PC-9 (cell line): ENCODE measurements around the gene LGI4. TPM values are rescaled to one million over a fixed set of nuclear protein-coding genes. Genes with fewer than 3 reads are reported as not detected.

Experiments
- BruUV-seq: library from RNA; stranded (reverse); fragments of 400-500 nt; replicated peaks from 2 replicates; lab custom pipeline; 2021; lab: Mats Ljungman, UMichigan
- CTCF ChIA-PET: fragments of 300-600 bp; sonication (Branson Sonifier 250); formaldehyde crosslinking; loops from one replicate; lab custom pipeline; 2022; ENCODE audit warnings: antibody characterized with exemption; lab: Charles Lee
- POLR2A ChIA-PET: fragments of 300-600 bp; sonication (Branson Sonifier 250); formaldehyde crosslinking; loops from one replicate; lab custom pipeline; 2022; ENCODE audit warnings: antibody characterized with exemption; ENCODE audit not compliant: unreplicated experiment; lab: Charles Lee
- DNase-seq, 2 experiments: peaks; one replicate each; pipeline versions ENCODE4 v3.0.0 to v3.0.0-alpha.2; 2015 to 2022; ENCODE audit warnings: mixed read lengths in 1 of 2
- H2AFZ ChIP-seq: fragments of 200-600 bp; sonication (generic); 2 replicates; pipeline ENCODE4 v1.8.1; 2017; ENCODE audit warnings: antibody characterized with exemption
- H3F3A ChIP-seq: fragments of 200-600 bp; sonication (generic); 2 replicates; pipeline ENCODE4 v1.8.1; 2017; ENCODE audit warnings: antibody characterized with exemption, mild to moderate bottlenecking, low read depth; ENCODE audit not compliant: insufficient read depth
- H3K27ac ChIP-seq: fragments of 200-600 bp; sonication (generic); 2 replicates; pipeline ENCODE4 v1.6.1; 2016; ENCODE audit warnings: mixed run types
- H3K27me3 ChIP-seq: fragments of 200-600 bp; sonication (generic); 2 replicates; pipeline ENCODE4 v1.6.1; 2016; ENCODE audit warnings: low read depth, mixed run types; ENCODE audit not compliant: insufficient read depth
- H3K36me3 ChIP-seq: fragments of 200-600 bp; sonication (generic); 2 replicates; pipeline ENCODE4 v1.6.1; 2016; ENCODE audit warnings: low read depth, mixed run types
- H3K4me1 ChIP-seq: fragments of 200-600 bp; sonication (generic); replicated peaks from 2 replicates; pipeline ENCODE4 v1.6.1; 2016; ENCODE audit warnings: mixed run types; ENCODE audit not compliant: insufficient read depth
- H3K4me2 ChIP-seq: fragments of 200-600 bp; sonication (generic); 2 replicates; pipeline ENCODE4 v1.6.1; 2017; ENCODE audit warnings: mixed run types
- H3K4me3 ChIP-seq: fragments of 200-600 bp; sonication (generic); 2 replicates; pipeline ENCODE4 v1.6.1; 2016; ENCODE audit warnings: mixed run types
- H3K79me2 ChIP-seq: fragments of 200-600 bp; sonication (generic); 2 replicates; pipeline ENCODE4 v1.6.1; 2017; ENCODE audit warnings: low read depth, mixed run types
- H3K9me2 ChIP-seq: fragments of 200-600 bp; sonication (generic); 2 replicates; pipeline ENCODE4 v1.8.1; 2017; ENCODE audit warnings: mild to moderate bottlenecking; ENCODE audit not compliant: insufficient read depth
- H3K9me3 ChIP-seq: fragments of 200-600 bp; sonication (generic); 2 replicates; pipeline ENCODE4 v1.8.1; 2016; ENCODE audit warnings: low read depth; ENCODE audit not compliant: insufficient read depth
- H4K20me1 ChIP-seq: fragments of 200-600 bp; sonication (generic); 2 replicates; pipeline ENCODE4 v1.8.1; 2017; ENCODE audit not compliant: insufficient read depth
- CTCF ChIP-seq: fragments of 200-600 bp; sonication (generic); conservative IDR thresholded peaks from 2 replicates; pipeline ENCODE4 v1.6.1; 2017; ENCODE audit warnings: mixed run types, antibody characterized with exemption, mild to moderate bottlenecking, moderate library complexity
- EZH2 ChIP-seq: fragments of 200-600 bp; sonication (generic); IDR thresholded peaks from 2 replicates; pipeline ENCODE4 v1.8.0; 2017; ENCODE audit warnings: antibody characterized with exemption, low read depth
- intact Hi-C: fragments of 100-400 bp; cut with micrococcal nuclease; formaldehyde crosslinking; loops from one replicate; pipeline ENCODE4 v1.10.0; 2022; ENCODE audit not compliant: unreplicated experiment
- total RNA-seq: library from RNA; stranded (reverse); gene quantifications from 2 replicates; pipeline ENCODE4 v1.2.3, GENCODE V29; 2021

Gene LGI4
- total RNA-seq, 1 experiment from 2014 or later = 1.2 TPM

GRCh38 chr19:35115177-35115951 is 19.5 kb downstream of the LGI4 start, which contains the start of gene FXYD3:
TSS of gene FXYD3 (plus strand) at chr19:35115823. CDS start at chr19:35119377, 3,554 bp downstream.
- Histone ChIP-seq H3K27ac (peak within 1 kb of the TSS; percentile 71), H3K4me2 (peak within 1 kb of the TSS; percentile 99), H3K9me3 (no peaks in the 10 kb centered on the region), H3K36me3 (no peaks in the 10 kb centered on the region), H3K4me1 (peaks cover 55% of the 10 kb centered on the region), H3F3A (peaks cover 45% of the 10 kb centered on the region), H4K20me1 (no peaks in the 10 kb centered on the region), H3K4me3 (peak within 1 kb of the TSS; percentile 89), H3K79me2 (peaks cover 39% of the 10 kb centered on the region), H2AFZ (peak within 1 kb of the TSS; percentile 74), H3K27me3 (no peaks in the 10 kb centered on the region), H3K9me2 (no peaks in the 10 kb centered on the region)
- ChIA-PET POLR2A (interaction anchor here (0.6 to 0.9 kb wide), 2 partner anchors 9 to 26 kb away, joined by 3 to 19 read pairs; no protein-coding TSS in a partner anchor), CTCF (interaction anchor here (0.6 to 1.2 kb wide), 3 partner anchors 21 to 98 kb away, joined by 3 to 8 read pairs (median 4); no protein-coding TSS in a partner anchor)
- intact Hi-C loops = loop anchor here (1.0 to 10.0 kb wide), 2 partner anchors 8 to 141 kb away; no protein-coding TSS in a partner anchor
- DNase-seq = peak in 1 of 2 experiments; percentile 55
- no peak for TF ChIP-seq EZH2
- no peak for TF ChIP-seq CTCF
- BruUV-seq = TSS peak; percentile 75

DNA sequence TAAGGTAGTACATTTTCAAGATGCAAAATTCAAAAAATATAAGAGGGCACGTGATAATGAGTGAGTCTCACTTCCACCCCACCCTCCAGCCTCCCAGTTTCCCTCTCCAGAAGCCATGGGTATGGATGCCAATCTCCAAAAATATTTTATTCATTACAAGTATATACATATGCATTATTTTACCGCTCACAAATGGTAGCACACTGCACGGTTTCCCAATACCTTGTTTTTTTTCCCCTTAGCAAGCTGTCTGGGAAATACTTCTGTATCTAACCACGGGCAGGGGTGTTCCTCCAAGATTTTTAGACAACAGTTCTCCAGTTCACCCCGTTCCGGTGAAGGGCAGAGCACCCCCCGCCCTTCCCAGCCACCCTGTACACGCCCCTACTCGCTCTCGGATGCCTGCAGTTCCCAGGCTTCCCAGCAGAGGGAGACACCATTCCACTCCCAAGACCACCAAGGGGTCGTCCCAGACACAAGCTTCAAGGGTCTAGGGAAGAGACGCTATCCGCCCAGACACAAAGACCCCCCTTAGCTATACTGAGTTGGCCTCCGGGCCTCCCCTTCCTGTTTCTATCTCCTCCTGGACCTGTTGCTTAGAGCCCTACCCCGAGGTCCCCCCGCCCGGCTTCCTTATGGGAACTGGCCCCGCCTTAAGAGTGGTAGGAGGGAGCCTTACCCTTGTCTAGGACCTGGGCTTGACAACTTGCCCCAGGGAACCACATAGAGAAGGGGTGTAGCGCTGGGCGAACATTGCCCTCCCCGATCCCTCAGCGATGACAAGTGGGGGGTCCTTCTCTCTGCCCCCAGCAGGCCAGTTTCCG is 20.3 kb downstream of the LGI4 start:
- H3K4me1 ChIP-seq = peaks cover 51% of the 10 kb centered on the region

More for the DNA sequence above, 20.3 kb downstream of the LGI4 start:
- peak; percentile 59 to 81 for DNase-seq
- no peaks in the 10 kb centered on the region for H3K9me2 ChIP-seq
- BruUV-seq = no TSS peak
- CTCF ChIA-PET = interaction anchor here (0.6 to 1.2 kb wide), 4 partner anchors 21 to 98 kb away, joined by 3 to 8 read pairs (median 4); partner anchors contain the start of gene FXYD1
- peak overlapping the region; percentile 71 for H3K27ac ChIP-seq
- POLR2A ChIA-PET = interaction anchor here (0.8 kb wide), 1 partner anchor 9 kb away, joined by 6 read pairs; no protein-coding TSS in a partner anchor
- TF ChIP-seq CTCF = peak; percentile 100
- no peak for TF ChIP-seq EZH2
- intact Hi-C loops = loop anchor here (1.0 to 10.0 kb wide), 5 partner anchors 9 to 140 kb away; partner anchors contain the start of gene LGI4
- H3K79me2 ChIP-seq = peaks cover 34% of the 10 kb centered on the region
- H3K4me2 ChIP-seq = peak overlapping the region; percentile 99
- H3F3A ChIP-seq = peaks cover 41% of the 10 kb centered on the region
- no peaks in the 10 kb centered on the region for H3K9me3 ChIP-seq
- no peaks in the 10 kb centered on the region for H4K20me1 ChIP-seq
- H3K27me3 ChIP-seq = no peaks in the 10 kb centered on the region
- no peaks in the 10 kb centered on the region for H3K36me3 ChIP-seq
- H2AFZ ChIP-seq = peak overlapping the region; percentile 74
- H3K4me3 ChIP-seq = peak overlapping the region; percentile 89
